ENCODE measurements around the gene AEBP1. TPM values are rescaled to one million over a fixed set of nuclear protein-coding genes. Genes with fewer than 3 reads are reported as not detected.
A peak's percentile ranks its signal among the peaks of the same experiment; 100 is the strongest.

AEBP1 gene
- total RNA-seq, 2 donors from 2014 or later: 84.4 to 193 TPM

- Histone ChIP-seq H3K36me3 (no peaks in the 10 kb centered on the region), H3K9me3 (no peaks in the 10 kb centered on the region), H3K4me1 (peaks cover 0 to 51% of the 10 kb centered on the region in 2 donors), H3K27ac (peak overlapping the region in 1 of 2 donors; percentile 92), H3K4me3 (no peak overlapping the region), H3K27me3 (no peaks in the 10 kb centered on the region)
- TF ChIP-seq CTCF (IDR thresholded peaks at IDR 0.05): no peak
- no peak for DNase-seq (ENCODE audit: low spot score)
These were observed 4.5 kb upstream of the AEBP1 start for GRCh38 chr7:44099669-44100068.

- H3K27me3 ChIP-seq: no peaks in the 10 kb centered on the region
- H3K4me1 ChIP-seq: peaks cover 0 to 53% of the 10 kb centered on the region in 2 donors
- H3K9me3 ChIP-seq: no peaks in the 10 kb centered on the region
- DNase-seq (ENCODE audit: low spot score): no peak
- H3K4me3 ChIP-seq: no peak overlapping the region
- TF ChIP-seq CTCF (IDR thresholded peaks at IDR 0.05): no peak
- H3K27ac ChIP-seq: peak overlapping the region; percentile 88 to 92
- H3K36me3 ChIP-seq: no peaks in the 10 kb centered on the region
These were observed 3.5 kb upstream of the AEBP1 start for GRCh38 chr7:44100458-44101302.

GRCh38 chr7:44101303-44101965, 2.7 kb upstream of the AEBP1 start:
- H3K4me3 ChIP-seq: no peak overlapping the region
- no peak for DNase-seq (ENCODE audit: low spot score)
- no peaks in the 10 kb centered on the region for H3K9me3 ChIP-seq
- no peak for TF ChIP-seq CTCF (IDR thresholded peaks at IDR 0.05)
- peak overlapping the region; percentile 88 to 92 for H3K27ac ChIP-seq
- no peaks in the 10 kb centered on the region for H3K27me3 ChIP-seq
- no peaks in the 10 kb centered on the region for H3K36me3 ChIP-seq
- peaks cover 0 to 61% of the 10 kb centered on the region in 2 donors for H3K4me1 ChIP-seq

GRCh38 chr7:44101966-44102845, 1.9 kb upstream of the AEBP1 start:
- H3K27ac ChIP-seq: peak overlapping the region; percentile 88 to 92
- no peak for TF ChIP-seq CTCF (IDR thresholded peaks at IDR 0.05)
- no peaks in the 10 kb centered on the region for H3K27me3 ChIP-seq
- DNase-seq (ENCODE audit: low spot score): peak; percentile 85
- H3K4me3 ChIP-seq: no peak overlapping the region
- H3K36me3 ChIP-seq: peaks cover 2% of the 10 kb centered on the region
- H3K9me3 ChIP-seq: no peaks in the 10 kb centered on the region
- H3K4me1 ChIP-seq: peaks cover 0 to 67% of the 10 kb centered on the region in 2 donors

- Histone ChIP-seq H3K4me1 (peaks cover 0 to 73% of the 10 kb centered on the region in 2 donors), H3K27ac (peak overlapping the region; percentile 88 to 92), H3K27me3 (no peaks in the 10 kb centered on the region), H3K9me3 (no peaks in the 10 kb centered on the region), H3K36me3 (peaks cover 10% of the 10 kb centered on the region), H3K4me3 (no peak overlapping the region)
- no peak for TF ChIP-seq CTCF (IDR thresholded peaks at IDR 0.05)
- DNase-seq (ENCODE audit: low spot score): no peak
These were observed 1.1 kb upstream of the AEBP1 start for GRCh38 chr7:44102846-44103565.

Measured in right atrium auricular region (tissue), 2 donors.